Activated CD8-positive, alpha-beta memory T cell treated with anti-CD3 and anti-CD28 coated beads, Interleukin-2, amount 50 U/mL, for 24 hours (primary cell): ENCODE data around the gene SLC25A20.

ENCODE experiments used
- DNase-seq: peaks from one replicate; pipeline ENCODE4 v3.0.0-alpha.2; 2020; ENCODE audit errors: extremely low read depth

SLC25A20 gene

GRCh38 chr3:48897460-48898376 is 964 bp downstream of the SLC25A20 start:
- DNase-seq, result no peak

GRCh38 chr3:48896936-48897335 is 1.7 kb downstream of the SLC25A20 start:
- no peak for DNase-seq

- DNase-seq, result no peak
Observed at GRCh38 chr3:48894516-48894915, 4.2 kb downstream of the SLC25A20 start.

GRCh38 chr3:48891606-48892005 is 7.1 kb downstream of the SLC25A20 start:
- no peak for DNase-seq

- no peak for DNase-seq
Observed at GRCh38 chr3:48885753-48886152, 12.9 kb downstream of the SLC25A20 start.

- no peak for DNase-seq
Observed at GRCh38 chr3:48881652-48882114, 17.0 kb downstream of the SLC25A20 start.

GRCh38 chr3:48881006-48881405 is 17.7 kb downstream of the SLC25A20 start:
- no peak for DNase-seq

- no peak for DNase-seq
Observed at GRCh38 chr3:48879994-48880377, 18.7 kb downstream of the SLC25A20 start.

GRCh38 chr3:48879307-48879993 is 19.2 kb downstream of the SLC25A20 start:
- DNase-seq, result no peak

- DNase-seq, result no peak
Observed at GRCh38 chr3:48877671-48878070, 21.0 kb downstream of the SLC25A20 start.

GRCh38 chr3:48863122-48863521 is 35.6 kb downstream of the SLC25A20 start:
- no peak for DNase-seq

- DNase-seq, result no peak
Observed at GRCh38 chr3:48859206-48859605, 39.5 kb downstream of the SLC25A20 start.

- no peak for DNase-seq
Observed at GRCh38 chr3:48858709-48859108, 40.0 kb downstream of the SLC25A20 start.

GRCh38 chr3:48857641-48858040 is 41.0 kb downstream of the SLC25A20 start:
- no peak for DNase-seq

- DNase-seq, result no peak
Observed at GRCh38 chr3:48856469-48856868, 42.2 kb downstream of the SLC25A20 start.

- DNase-seq, result no peak
Observed at GRCh38 chr3:48855681-48856447, 42.8 kb downstream of the SLC25A20 start.

GRCh38 chr3:48852151-48852550 is 46.5 kb downstream of the SLC25A20 start:
- no peak for DNase-seq

- no peak for DNase-seq
Observed at GRCh38 chr3:48851407-48851806, 47.3 kb downstream of the SLC25A20 start.

GRCh38 chr3:48848816-48849515 is 49.7 kb downstream of the SLC25A20 start:
- no peak for DNase-seq

- DNase-seq, result peak; percentile 49
Observed at GRCh38 chr3:48847504-48848423, 50.9 kb downstream of the SLC25A20 start, which contains the start of gene PRKAR2A. Gene PRKAR2A (minus strand): TSS chr3:48847874. CDS start chr3:48847596, 278 bp downstream.
